H1 (cell line): ENCODE data around the gene NUBPL. TPM values are rescaled to one million over a fixed set of nuclear protein-coding genes. Genes with fewer than 3 reads are reported as not detected.

Source experiments
- CHD7 ChIP-seq: fragments of 300-600 bp; sonication (generic); IDR thresholded peaks from 2 replicates; pipeline ENCODE4 v1.7.1; 2012; ENCODE audit warnings: low read length, moderate library complexity, mild to moderate bottlenecking, inconsistent platforms; ENCODE audit not compliant: insufficient replicate concordance
- polyA plus RNA-seq, 7 experiments: library from polyadenylated mRNA; depleted of rRNA in 3 of 7; stranded (reverse) in 5 of 7; unstranded in 2 of 7; fragments of >200 nt in 5 of 7; fragments of 200-250 nt in 2 of 7; gene quantifications; 1 replicate in 5 of 7; 2 replicates in 1 of 7; 4 replicates in 1 of 7; pipeline versions ENCODE4 v1.2.1 to v1.2.3, GENCODE V29; 2011 to 2013; ENCODE audit warnings: missing spikeins in 2 of 7, mixed read lengths in 2 of 7
- total RNA-seq: library from RNA; stranded (reverse); fragmentation: NEBNext Ultra II Directional; extraction: Animal tissue kit (Norgen Biotek cat#: 25700); gene quantifications from 2 replicates; pipeline ENCODE4 v1.2.1, GENCODE V29; 2021

NUBPL gene
- total and polyA plus RNA-seq, 2 of the 8 experiments (the other 6 are each of a cell fraction or from before 2014, with no cell fraction given) = 1.6 to 6.8 TPM

- no peak for TF ChIP-seq CHD7
Observed at GRCh38 chr14:31886156-31886835, 325.1 kb downstream of the NUBPL start (continued).
